Measurements from ENCODE around the gene TNS1. TPM values are rescaled to one million over a fixed set of nuclear protein-coding genes. Genes with fewer than 3 reads are reported as not detected.

Gene TNS1
- total and polyA plus RNA-seq, 9 of the 15 experiments (the other 6 are each of a cell fraction or from before 2014, with no cell fraction given), result 0.13 to 2.7 (median 0.77) TPM

GRCh38 chr2:218011653-218012040, 8.9 kb upstream of the TNS1 start (continued):
- TF ChIP-seq SAFB (IDR thresholded peaks at IDR 0.05; ENCODE audit: borderline replicate concordance, low read depth, low read length), result no peak
- no peak for TF ChIP-seq SP2 (IDR thresholded peaks at IDR 0.05; ENCODE audit: extremely low read depth, low read depth, low read length, poor library complexity, severe bottlenecking)
- TF ChIP-seq HNRNPLL (IDR thresholded peaks at IDR 0.05; ENCODE audit: low read depth, low read length, poor library complexity, severe bottlenecking), result no peak
- TF ChIP-seq ETV5 (CRISPR knock-in tag; IDR thresholded peaks at IDR 0.05; ENCODE audit: low read depth), result no peak
- TF ChIP-seq YBX1 (IDR thresholded peaks at IDR 0.05), result no peak
- TF ChIP-seq, protein P1, sequence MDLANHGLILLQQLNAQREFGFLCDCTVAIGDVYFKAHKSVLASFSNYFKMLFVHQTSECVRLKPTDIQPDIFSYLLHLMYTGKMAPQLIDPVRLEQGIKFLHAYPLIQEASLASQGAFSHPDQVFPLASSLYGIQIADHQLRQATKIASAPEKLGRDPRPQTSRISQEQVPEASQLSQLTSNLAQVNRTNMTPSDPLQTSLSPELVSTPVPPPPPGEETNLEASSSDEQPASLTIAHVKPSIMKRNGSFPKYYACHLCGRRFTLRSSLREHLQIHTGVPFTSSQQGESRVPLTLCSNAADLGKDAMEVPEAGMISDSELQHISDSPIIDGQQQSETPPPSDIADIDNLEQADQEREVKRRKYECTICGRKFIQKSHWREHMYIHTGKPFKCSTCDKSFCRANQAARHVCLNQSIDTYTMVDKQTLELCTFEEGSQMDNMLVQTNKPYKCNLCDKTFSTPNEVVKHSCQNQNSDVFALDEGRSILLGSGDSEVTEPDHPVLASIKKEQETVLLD (IDR thresholded peaks at IDR 0.05), result no peak
- TF ChIP-seq ZFP36 (IDR thresholded peaks at IDR 0.05; ENCODE audit: low read depth, low read length, partially characterized antibody), result no peak

- no peaks in the 10 kb centered on the region for H3K9me3 ChIP-seq (replicated peaks; ENCODE audit: control insufficient read depth, insufficient read depth, low read depth, low read length)
- 0% methylated on average over 2 of the region's 12 CpGs for WGBS (ENCODE audit: insufficient coverage, low coverage, missing lambda C conversion rate)
- H3K79me2 ChIP-seq (ENCODE audit: control insufficient read depth, insufficient read depth, low read length), result no peaks in the 10 kb centered on the region
- no peak for DNase-seq (ENCODE audit: extremely low read depth in 1 of 4, low spot score in 3 of 4)
- ChIA-PET POLR2A (interaction anchor here (0.6 kb wide), 1 partner anchor 456 kb away, joined by 4 read pairs; no protein-coding TSS in a partner anchor), CTCF (ENCODE audit: low intra/inter-chr PET ratio) (no interaction called here)
- H3K9me1 ChIP-seq (ENCODE audit: control insufficient read depth, insufficient read depth, low read length), result no peaks in the 10 kb centered on the region
- BruUV-seq (replicated peaks), result no TSS peak
- H3K27ac ChIP-seq (ENCODE audit: extremely low read depth, low read depth, low read length), result no peak overlapping the region
- H3K4me3 ChIP-seq, result no peak overlapping the region
- H3K4me2 ChIP-seq (ENCODE audit: insufficient read depth, low read length), result no peak overlapping the region
- ATAC-seq, result no peak
- no peak overlapping the region for H2AFZ ChIP-seq (ENCODE audit: low read depth, low read length)
- FAIRE-seq, result no peak
- intact Hi-C loops (cut with micrococcal nuclease), result no loop called here
- no peak for TF ChIP-seq RBM14 (IDR thresholded peaks at IDR 0.05; ENCODE audit: borderline replicate concordance, insufficient read depth, low read depth, low read length)
- TF ChIP-seq ZNF511 (CRISPR knock-in tag; IDR thresholded peaks at IDR 0.05), result no peak
- no peak for TF ChIP-seq ZNF239 (CRISPR knock-in tag; IDR thresholded peaks at IDR 0.05)
- no peak for TF ChIP-seq RBM39 (optimal IDR thresholded peaks at IDR 0.05; ENCODE audit: low read depth, low read length)
- TF ChIP-seq STAT5B (CRISPR knock-in tag; IDR thresholded peaks at IDR 0.05), result no peak
- TF ChIP-seq ZNF766 (CRISPR knock-in tag; conservative IDR thresholded peaks at IDR 0.05), result no peak
- no peak for TF ChIP-seq CREBBP (IDR thresholded peaks at IDR 0.05; ENCODE audit: low read depth, low read length)
- TF ChIP-seq ZZZ3 (IDR thresholded peaks at IDR 0.05), result no peak
- no peak for TF ChIP-seq SMAD1 (IDR thresholded peaks at IDR 0.05; ENCODE audit: low read depth, low read length, partially characterized antibody)
- H3K4me1 ChIP-seq (replicated peaks in 1 of 2; ENCODE audit: control insufficient read depth in 2 of 2, insufficient read depth in 2 of 2, low read length in 2 of 2), result peaks cover 0 to 7% of the 10 kb centered on the region in 2 experiments; a peak in 2 of 5 replicates
- peaks cover 4 to 19% of the 10 kb centered on the region in 2 experiments; a peak in 3 of 5 replicates for H3K27me3 ChIP-seq (ENCODE audit: control insufficient read depth in 2 of 2, insufficient read depth in 2 of 2, low read length in 2 of 2)
- H3K9ac ChIP-seq (ENCODE audit: insufficient read depth in 1 of 2, low read depth in 2 of 2, low read length in 2 of 2), result no peak overlapping the region; a peak in 1 of 4 replicates
- H3K36me3 ChIP-seq (ENCODE audit: control insufficient read depth, insufficient read depth, low read length), result no peaks in the 10 kb centered on the region
- H4K20me1 ChIP-seq (replicated peaks; ENCODE audit: control insufficient read depth, insufficient read depth, low read length), result no peaks in the 10 kb centered on the region
- in situ Hi-C loops (cut with MboI), result no loop called here
These were observed 8.3 kb upstream of the TNS1 start for GRCh38 chr2:218010984-218011652.

Measured in K562 (cell line).